HFF-Myc (cell line): ENCODE results near the gene PRPS2.

Source experiments
- DNase-seq: peaks from one replicate; pipeline ENCODE4 v3.0.0-alpha.2; 2011; ENCODE audit warnings: low read depth; ENCODE audit errors: extremely low read depth
- H3K4me3 ChIP-seq: replicated peaks from 2 replicates; pipeline ENCODE4 v1.5.1; 2011; ENCODE audit warnings: low read depth, mild to moderate bottlenecking, control low read depth, low read length
- TF ChIP-seq, protein P1 (sequence below): IDR thresholded peaks from 2 replicates; pipeline ENCODE4 v1.5.1; 2012; ENCODE audit warnings: mild to moderate bottlenecking, low read depth, low read length, control low read depth; ENCODE audit errors: missing control alignments

PRPS2 gene

DNA sequence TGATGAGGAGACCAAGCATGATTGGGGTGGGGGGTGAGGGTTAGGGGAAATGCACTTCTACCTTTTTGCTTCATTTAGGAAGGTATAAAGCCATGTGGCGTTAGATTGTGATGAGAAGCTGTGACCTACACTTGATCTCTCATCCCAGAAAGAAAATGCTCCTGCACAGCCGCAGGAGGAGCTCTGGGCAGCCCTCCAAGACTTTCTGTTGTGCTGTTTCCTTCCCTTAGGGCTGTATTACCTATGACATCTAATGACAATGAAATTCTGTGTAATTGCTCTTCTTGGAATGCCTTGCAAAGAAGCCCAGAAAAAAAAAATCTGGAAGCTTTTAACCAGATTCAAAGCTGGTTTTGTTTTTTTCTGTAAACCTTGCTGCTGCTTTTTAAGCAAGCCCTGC, 13.4 kb downstream of the PRPS2 start:
- DNase-seq: peak; percentile 4
- no peak overlapping the region for H3K4me3 ChIP-seq
- TF ChIP-seq, protein P1, sequence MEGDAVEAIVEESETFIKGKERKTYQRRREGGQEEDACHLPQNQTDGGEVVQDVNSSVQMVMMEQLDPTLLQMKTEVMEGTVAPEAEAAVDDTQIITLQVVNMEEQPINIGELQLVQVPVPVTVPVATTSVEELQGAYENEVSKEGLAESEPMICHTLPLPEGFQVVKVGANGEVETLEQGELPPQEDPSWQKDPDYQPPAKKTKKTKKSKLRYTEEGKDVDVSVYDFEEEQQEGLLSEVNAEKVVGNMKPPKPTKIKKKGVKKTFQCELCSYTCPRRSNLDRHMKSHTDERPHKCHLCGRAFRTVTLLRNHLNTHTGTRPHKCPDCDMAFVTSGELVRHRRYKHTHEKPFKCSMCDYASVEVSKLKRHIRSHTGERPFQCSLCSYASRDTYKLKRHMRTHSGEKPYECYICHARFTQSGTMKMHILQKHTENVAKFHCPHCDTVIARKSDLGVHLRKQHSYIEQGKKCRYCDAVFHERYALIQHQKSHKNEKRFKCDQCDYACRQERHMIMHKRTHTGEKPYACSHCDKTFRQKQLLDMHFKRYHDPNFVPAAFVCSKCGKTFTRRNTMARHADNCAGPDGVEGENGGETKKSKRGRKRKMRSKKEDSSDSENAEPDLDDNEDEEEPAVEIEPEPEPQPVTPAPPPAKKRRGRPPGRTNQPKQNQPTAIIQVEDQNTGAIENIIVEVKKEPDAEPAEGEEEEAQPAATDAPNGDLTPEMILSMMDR: no peak

DNA sequence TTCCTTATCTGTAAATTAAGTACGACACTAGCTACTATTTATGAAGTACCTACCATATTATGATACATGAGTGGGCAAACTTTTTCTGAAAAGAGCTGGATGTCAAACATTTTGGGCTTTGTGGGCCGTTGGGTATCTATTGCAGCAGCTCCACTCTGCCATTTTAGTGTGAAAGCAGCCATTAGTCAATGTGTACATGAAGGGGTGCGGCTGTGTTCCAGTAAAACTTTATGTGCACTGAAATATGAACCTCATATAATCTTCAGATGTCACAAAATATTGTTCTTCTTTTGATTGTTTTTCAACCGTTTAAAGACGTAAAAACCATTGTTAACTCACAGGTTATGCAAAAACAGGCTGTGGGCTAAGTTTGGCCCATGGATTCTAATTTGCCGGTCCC, 14.1 kb downstream of the PRPS2 start:
- H3K4me3 ChIP-seq: no peak overlapping the region
- DNase-seq: no peak
- TF ChIP-seq, protein P1: no peak

DNA sequence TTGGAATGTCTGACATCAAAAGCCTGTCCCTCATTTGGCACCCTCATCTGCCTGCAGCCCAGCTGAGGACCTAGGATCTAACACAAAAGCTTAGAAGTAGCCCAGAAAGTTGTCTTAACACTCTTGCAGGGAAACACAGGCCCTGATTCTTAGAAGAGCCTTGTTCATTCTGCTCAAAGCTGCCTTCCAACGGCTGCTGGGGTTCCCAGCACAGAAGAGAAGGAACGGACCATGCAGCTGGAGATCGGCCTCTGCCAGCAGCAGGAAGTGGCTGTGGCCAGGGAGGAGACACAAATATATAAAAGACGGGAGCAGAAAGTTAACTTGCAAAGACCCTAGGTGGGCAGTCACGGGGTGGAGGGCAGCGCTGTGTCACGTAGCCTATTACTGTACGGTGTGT, 20.4 kb downstream of the PRPS2 start:
- no peak overlapping the region for H3K4me3 ChIP-seq
- no peak for DNase-seq
- TF ChIP-seq, protein P1: no peak

DNA sequence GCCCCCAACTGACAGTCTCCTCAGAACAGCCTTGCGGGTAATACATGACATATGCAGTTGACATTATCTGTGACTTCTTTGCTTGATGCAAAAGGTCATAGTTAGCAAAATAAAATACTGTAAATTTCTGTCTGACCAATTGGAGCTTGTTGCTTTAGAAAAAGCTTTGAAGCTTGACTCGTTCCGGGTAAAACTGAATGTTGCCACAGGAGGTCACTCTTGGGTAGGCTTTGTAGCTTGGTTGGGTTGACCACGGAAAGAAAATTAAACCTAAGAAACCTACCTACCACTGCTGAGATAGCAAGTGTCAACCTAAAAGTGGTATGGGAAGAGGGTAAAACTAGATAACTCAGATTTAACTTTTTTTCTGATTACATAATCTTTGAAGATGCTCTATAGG, 23.2 kb downstream of the PRPS2 start:
- TF ChIP-seq, protein P1: peak; percentile 26
- H3K4me3 ChIP-seq: no peak overlapping the region
- peak; percentile 14 for DNase-seq

DNA sequence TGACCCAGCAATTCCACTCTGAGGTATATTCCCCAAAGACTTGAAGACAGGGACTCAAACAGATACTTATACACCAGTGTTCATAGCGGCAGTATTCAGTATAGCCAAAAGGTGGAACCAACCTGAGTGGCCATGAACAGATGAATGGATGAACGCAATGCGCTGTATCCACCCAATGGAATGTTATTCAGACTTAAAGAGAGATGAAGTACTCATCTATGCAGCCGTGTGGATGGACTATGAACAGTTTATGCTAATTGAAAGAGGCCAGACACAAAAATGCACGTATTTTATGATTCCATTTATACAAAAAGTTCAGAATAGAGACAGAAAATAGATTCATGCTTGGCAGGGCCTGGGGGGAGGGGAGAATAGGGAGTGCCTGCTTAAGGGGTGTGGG, 26.3 kb downstream of the PRPS2 start:
- no peak for DNase-seq
- TF ChIP-seq, protein P1: no peak
- H3K4me3 ChIP-seq: no peak overlapping the region

DNA sequence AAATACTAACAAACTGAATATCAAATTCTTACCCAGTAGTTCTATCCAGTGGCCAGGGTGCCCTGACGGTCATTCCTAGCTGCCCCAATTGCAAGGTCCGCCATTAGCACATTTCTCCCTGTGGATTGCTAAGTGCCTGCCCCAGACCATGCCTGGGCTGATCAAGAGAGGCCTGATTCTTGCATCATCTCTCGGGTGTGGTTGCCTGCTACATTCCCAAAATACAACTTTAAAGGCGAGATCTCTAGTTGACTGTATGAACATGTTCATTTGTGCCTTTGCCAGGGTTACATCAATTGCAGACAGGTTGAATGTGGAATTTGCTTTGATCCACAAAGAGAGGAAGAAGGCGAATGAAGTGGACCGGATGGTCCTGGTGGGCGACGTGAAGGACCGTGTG, 28.0 kb downstream of the PRPS2 start:
- H3K4me3 ChIP-seq: no peak overlapping the region
- TF ChIP-seq, protein P1: no peak
- DNase-seq: no peak

DNA sequence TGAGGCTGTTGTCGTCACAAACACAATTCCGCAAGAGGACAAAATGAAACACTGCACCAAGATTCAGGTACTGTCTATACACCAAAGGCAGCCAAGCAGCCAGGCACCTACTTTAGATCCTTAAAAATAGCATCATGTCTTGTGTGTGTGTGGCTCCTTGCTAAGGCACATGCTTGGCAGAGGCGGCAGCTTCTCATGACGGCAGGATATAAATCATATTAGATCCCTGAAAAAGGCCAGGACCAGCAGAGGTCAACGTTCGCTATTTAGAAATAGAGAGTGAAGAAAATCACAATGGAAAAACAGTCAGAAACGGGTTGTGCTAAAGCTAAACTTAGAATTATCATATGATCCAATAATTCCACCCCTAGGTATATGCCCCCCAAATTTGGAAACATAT, 29.5 kb downstream of the PRPS2 start:
- no peak overlapping the region for H3K4me3 ChIP-seq
- no peak for DNase-seq
- TF ChIP-seq, protein P1: no peak
